ENCODE results near the gene PNN.

PNN gene

GRCh38 chr14:39230416-39231035 lies 55.5 kb downstream of the PNN start:
- no peak for DNase-seq

GRCh38 chr14:39231751-39232553 lies 56.9 kb downstream of the PNN start:
- peak; percentile 5 for DNase-seq
